Measurements from ENCODE around the gene KIAA1217.

GRCh38 chr10:24305551-24306506, 96.9 kb downstream of the KIAA1217 start:
- TF ChIP-seq GLI4 (tag by site-specific recombination; IDR thresholded peaks at IDR 0.05), result no peak
- TF ChIP-seq, protein P1, sequence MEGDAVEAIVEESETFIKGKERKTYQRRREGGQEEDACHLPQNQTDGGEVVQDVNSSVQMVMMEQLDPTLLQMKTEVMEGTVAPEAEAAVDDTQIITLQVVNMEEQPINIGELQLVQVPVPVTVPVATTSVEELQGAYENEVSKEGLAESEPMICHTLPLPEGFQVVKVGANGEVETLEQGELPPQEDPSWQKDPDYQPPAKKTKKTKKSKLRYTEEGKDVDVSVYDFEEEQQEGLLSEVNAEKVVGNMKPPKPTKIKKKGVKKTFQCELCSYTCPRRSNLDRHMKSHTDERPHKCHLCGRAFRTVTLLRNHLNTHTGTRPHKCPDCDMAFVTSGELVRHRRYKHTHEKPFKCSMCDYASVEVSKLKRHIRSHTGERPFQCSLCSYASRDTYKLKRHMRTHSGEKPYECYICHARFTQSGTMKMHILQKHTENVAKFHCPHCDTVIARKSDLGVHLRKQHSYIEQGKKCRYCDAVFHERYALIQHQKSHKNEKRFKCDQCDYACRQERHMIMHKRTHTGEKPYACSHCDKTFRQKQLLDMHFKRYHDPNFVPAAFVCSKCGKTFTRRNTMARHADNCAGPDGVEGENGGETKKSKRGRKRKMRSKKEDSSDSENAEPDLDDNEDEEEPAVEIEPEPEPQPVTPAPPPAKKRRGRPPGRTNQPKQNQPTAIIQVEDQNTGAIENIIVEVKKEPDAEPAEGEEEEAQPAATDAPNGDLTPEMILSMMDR (tag by site-specific recombination; IDR thresholded peaks at IDR 0.05), result no peak
- no peak for TF ChIP-seq ZNF121 (tag by site-specific recombination; IDR thresholded peaks at IDR 0.05)
- TF ChIP-seq MZF1 (tag by site-specific recombination; IDR thresholded peaks at IDR 0.05; ENCODE audit: borderline replicate concordance), result no peak
- TF ChIP-seq HOXA7 (CRISPR knock-in tag; IDR thresholded peaks at IDR 0.05; ENCODE audit: borderline replicate concordance), result no peak
- no peak for TF ChIP-seq ZBTB8A (tag by site-specific recombination; IDR thresholded peaks at IDR 0.05)
- TF ChIP-seq TRIM28 (IDR thresholded peaks at IDR 0.05; ENCODE audit: borderline replicate concordance, low read length), result no peak
- TF ChIP-seq ZNF530 (tag by site-specific recombination; IDR thresholded peaks at IDR 0.05; ENCODE audit: low read depth), result no peak
